GM19099 (cell line): Measurements from ENCODE around the gene TMX4.

Source experiments
- POLR2A ChIP-seq: IDR thresholded peaks from 3 replicates; pipeline ENCODE4 v1.6.1; 2011; ENCODE audit warnings: low read depth; ENCODE audit not compliant: insufficient read length; ENCODE audit errors: extremely low read depth

The TMX4 gene

DNA sequence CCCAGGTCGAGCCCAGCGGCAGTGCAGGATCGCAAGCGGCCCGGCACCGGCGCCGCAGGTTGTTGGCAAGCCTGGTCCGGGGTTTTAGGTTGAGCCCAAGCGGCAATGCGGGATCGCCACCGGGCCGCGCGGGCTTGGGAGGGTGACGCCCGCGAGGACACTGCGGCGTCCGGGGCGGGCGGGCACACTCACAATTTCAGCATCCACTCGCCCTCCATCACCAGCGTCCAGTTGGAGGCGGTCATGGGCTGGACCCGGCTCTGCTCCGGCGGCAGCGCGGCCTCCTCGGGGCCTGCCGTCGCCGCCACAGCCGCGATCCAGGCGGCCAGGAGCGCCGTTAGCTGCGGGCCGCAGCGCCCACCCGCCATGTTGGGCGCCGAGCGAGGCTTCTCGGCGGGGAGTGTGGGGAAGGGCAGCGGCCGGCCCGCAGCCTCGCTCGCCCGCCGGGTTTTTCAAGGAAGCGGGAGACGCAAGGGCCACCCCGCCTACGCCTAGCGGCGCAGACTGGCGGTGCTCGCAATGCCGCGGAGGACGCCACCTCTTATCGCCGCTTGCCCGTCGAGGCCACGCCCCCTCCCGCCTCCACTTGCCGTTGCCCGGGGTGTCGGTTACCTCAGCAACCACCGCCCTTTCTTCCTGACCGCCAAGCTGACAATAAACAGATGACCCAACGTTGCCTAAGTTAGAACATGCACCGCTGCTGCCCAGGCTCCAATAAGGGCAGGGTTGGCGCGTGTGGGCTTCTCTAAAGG, at the start of gene TMX4:
TSS of gene TMX4 (minus strand) at position 516 of the 752 bp plus-strand sequence. CDS start at position 368, 148 bp downstream.
- peak; percentile 85 for TF ChIP-seq POLR2A

- TF ChIP-seq POLR2A = no peak
Measured at GRCh38 chr20:8067082-8067481, 47.5 kb upstream of the TMX4 start.

- TF ChIP-seq POLR2A = no peak
Measured at GRCh38 chr20:8066662-8067061, 47.1 kb upstream of the TMX4 start.

GRCh38 chr20:8065691-8066090, 46.1 kb upstream of the TMX4 start:
- no peak for TF ChIP-seq POLR2A

DNA sequence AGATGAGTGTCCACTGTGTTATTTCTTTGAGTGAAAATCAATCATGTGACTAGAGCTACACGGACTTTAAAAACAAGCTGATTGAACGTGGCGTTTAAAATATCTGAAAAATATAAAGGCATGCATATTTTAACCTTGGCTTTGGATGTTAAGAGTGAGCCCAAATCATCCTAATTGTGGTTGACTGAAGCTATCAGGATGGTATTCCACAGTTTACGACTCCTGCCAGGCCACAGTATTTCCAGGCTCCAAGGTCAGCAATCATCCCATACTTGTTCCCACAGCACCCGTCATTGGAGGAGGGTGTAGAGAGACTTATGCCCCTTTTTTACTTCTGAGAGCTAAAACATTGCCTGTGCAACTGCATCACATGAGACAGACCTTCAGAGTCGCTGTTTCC, 43.2 kb upstream of the TMX4 start:
- no peak for TF ChIP-seq POLR2A

GRCh38 chr20:8061861-8062518, 42.4 kb upstream of the TMX4 start:
- TF ChIP-seq POLR2A = no peak

GRCh38 chr20:8060977-8061376, 41.4 kb upstream of the TMX4 start:
- no peak for TF ChIP-seq POLR2A

DNA sequence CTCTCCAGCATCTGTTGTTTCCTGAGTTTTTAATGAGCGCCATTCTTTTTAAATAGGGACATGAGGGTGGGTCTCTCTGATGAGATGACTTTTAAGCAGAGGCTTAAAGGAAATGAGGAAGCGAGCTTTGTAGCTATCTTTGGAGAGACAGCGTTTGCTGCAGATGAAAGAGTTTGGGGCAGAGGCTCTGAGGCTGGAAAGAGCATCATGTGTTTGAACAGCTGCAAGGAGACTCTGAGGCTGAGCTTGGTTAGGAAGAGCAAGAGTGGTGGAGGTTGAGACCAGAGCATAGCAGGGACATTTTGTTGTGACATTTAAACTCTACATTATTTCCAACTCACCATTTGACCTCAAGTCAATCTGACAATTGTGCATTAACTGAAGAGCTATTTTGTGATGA, 38.3 kb upstream of the TMX4 start:
- no peak for TF ChIP-seq POLR2A

DNA sequence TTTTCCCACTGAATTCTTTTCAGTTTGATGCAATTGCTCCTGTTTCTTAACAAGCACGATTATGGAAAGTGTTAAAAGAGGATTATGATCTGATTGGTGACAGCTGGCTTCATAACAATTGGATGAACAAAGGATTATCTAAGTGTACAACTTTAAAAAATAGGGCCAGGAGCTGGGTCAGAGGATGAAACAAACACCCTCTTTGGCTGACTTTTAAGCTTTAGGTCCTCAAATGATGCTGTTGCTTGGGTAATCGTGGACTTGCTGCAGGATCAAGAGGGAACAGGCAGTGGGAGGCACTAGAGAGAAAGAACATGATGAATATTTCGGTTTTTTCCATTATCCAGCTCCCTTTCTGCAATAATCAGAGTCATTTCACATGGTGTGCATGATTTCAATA, 35.5 kb upstream of the TMX4 start:
- no peak for TF ChIP-seq POLR2A

DNA sequence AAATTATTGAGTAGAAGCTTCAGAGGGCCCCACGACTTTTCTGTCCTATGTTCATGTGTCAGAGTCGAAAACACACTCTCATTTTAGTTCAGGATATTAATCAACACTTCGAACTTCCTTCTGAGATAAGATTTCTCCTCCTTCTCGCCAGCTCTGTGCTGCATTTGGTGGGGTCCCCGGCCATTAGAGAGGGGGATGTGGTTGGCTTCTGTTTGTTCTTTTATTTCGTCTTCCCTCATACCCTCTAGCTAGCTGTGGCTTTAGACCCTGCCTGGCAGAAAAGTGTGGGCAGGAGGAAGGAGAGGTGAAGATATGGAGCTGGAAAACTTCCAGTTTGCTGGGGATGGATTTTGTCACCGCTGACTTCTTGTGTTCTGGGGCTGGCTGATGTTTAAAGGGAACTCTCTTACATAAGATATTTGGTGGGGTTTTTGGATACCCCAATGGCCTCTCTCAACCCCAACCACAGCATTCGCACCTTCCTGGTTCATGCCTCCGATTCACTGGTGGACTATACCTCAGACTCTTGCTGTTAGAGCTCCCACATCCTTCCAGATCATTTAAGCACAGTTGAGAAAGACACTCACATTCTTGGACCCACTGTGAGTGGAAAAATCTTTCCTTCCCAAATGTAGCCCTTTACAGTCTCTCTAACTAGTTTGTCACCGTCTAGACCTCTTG, 30.7 kb upstream of the TMX4 start:
- no peak for TF ChIP-seq POLR2A

DNA sequence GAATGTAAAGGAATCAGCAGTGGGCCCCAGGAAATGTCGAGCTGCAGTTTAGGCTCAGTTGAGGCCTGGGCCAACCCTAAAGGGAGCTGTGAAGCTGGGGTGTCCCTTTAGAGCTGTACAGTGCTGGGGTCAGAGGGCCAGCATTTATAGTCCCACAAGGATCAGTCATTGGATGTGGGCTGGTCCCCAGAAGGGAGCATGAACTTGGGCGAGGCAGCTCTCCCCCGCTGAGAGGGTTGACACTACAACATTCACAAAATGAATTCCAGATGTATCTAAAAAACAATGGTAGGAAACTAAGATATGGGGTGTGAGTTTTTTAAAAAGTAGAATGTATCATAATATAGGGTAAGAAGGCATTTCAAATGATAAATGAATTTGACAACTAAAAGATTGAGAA, 29.7 kb upstream of the TMX4 start:
- TF ChIP-seq POLR2A = no peak

DNA sequence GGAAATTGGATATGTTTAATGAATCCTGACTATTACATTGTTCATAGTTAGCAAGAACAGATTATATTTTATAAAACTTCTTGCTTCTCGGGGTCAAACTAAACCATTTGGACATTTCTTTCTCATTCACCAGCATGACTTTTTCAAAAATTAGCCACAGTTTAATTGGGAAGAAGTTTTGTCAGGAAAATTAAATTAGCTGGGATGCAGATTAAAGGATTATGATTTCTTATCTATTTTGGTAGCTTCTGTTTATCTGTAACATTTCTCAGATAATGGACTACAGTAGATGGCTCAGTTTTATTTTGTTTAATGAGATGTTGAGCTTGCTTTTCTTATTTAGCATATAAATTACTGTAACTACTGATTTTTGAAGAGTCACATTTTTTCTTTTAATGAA, 26.4 kb upstream of the TMX4 start:
- TF ChIP-seq POLR2A = no peak

- no peak for TF ChIP-seq POLR2A
Measured at GRCh38 chr20:8043687-8044282, 24.2 kb upstream of the TMX4 start.

DNA sequence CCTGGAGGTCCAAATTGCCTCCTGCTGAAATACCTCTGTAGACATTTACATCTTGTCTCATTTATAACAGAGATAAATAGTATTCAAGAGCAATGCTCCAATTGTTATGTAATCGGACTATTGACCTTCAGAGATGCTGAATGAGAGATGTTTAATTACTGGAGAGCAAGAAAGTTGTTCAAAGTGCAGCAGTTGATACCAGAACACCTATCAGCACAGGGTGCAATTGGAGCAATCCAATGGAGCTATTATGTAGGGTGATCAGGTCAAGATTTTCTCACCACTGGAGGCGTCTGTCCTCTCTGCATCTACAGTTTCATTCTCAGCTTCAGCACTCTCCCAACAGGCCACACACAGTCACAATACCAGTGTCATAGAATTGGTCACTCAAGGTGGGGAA, 19.5 kb upstream of the TMX4 start:
- no peak for TF ChIP-seq POLR2A

DNA sequence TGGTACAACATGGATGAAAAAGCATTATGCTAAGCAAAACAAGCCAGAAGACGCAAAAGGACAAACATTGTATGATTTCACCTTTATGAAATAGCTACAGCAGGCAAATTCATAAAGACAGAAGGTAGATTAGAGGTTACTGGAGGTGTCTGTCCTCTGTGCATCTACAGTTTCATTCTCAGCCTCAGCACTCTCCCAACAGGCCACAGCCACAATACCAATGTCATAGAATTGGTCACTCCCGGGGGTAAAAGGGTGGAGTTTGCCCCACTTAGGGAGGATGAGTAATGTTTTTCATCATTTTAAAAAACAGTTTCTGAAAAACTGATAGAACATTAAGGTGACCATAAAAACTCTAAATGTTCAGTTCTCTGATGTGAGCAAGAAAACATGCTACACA, 17.2 kb upstream of the TMX4 start:
- no peak for TF ChIP-seq POLR2A
